ENCODE results near the gene RC3H1. TPM values are rescaled to one million over a fixed set of nuclear protein-coding genes. Genes with fewer than 3 reads are reported as not detected.

RC3H1 gene
- total RNA-seq, 1 donor = 31.8 TPM

GRCh38 chr1:174023440-174023839, 1.3 kb upstream of the RC3H1 start:
- H3K27ac ChIP-seq (ENCODE audit: low read depth, low read length) = no peak overlapping the region
- H3K9me3 ChIP-seq (ENCODE audit: low read depth, low read length) = no peaks in the 10 kb centered on the region
- H3K36me3 ChIP-seq (ENCODE audit: insufficient read depth, low read length) = no peaks in the 10 kb centered on the region
- H3K79me2 ChIP-seq (ENCODE audit: insufficient read depth, low read length) = peaks cover 36% of the 10 kb centered on the region
- no peak overlapping the region for H3K4me2 ChIP-seq (ENCODE audit: insufficient read depth, low read length)
- peaks cover 32% of the 10 kb centered on the region for H3K4me1 ChIP-seq (ENCODE audit: insufficient read depth, low read length)
- H3K27me3 ChIP-seq (ENCODE audit: insufficient read depth, low read length) = no peaks in the 10 kb centered on the region
- H4K20me1 ChIP-seq (ENCODE audit: insufficient read depth, low read length) = peaks cover 25% of the 10 kb centered on the region
- DNase-seq (ENCODE audit: insufficient read length, low spot score, missing footprints) = peak; percentile 44
- TF ChIP-seq CTCF (IDR thresholded peaks at IDR 0.05; ENCODE audit: extremely low read depth, low read depth, low read length) = no peak
- H3K4me3 ChIP-seq (ENCODE audit: insufficient read depth, low read length) = no peak overlapping the region
- H2AFZ ChIP-seq (ENCODE audit: low read length) = peak overlapping the region; percentile 97

- Histone ChIP-seq H3K79me2 (ENCODE audit: insufficient read depth, low read length) (peaks cover 41% of the 10 kb centered on the region), H3K27ac (ENCODE audit: low read depth, low read length) (peak overlapping the region; percentile 96), H3K27me3 (ENCODE audit: insufficient read depth, low read length) (no peaks in the 10 kb centered on the region), H3K4me1 (ENCODE audit: insufficient read depth, low read length) (peaks cover 32% of the 10 kb centered on the region), H3K36me3 (ENCODE audit: insufficient read depth, low read length) (no peaks in the 10 kb centered on the region), H3K4me2 (ENCODE audit: insufficient read depth, low read length) (peak overlapping the region; percentile 97), H3K4me3 (ENCODE audit: insufficient read depth, low read length) (peak overlapping the region; percentile 90), H3K9me3 (ENCODE audit: low read depth, low read length) (no peaks in the 10 kb centered on the region), H2AFZ (ENCODE audit: low read length) (peak overlapping the region; percentile 97), H4K20me1 (ENCODE audit: insufficient read depth, low read length) (peaks cover 28% of the 10 kb centered on the region)
- TF ChIP-seq CTCF (IDR thresholded peaks at IDR 0.05; ENCODE audit: extremely low read depth, low read depth, low read length) = no peak
- no peak for DNase-seq (ENCODE audit: insufficient read length, low spot score, missing footprints)
These were observed 770 bp upstream of the RC3H1 start for GRCh38 chr1:174022976-174023277.

GRCh38 chr1:174021591-174022079, 522 bp downstream of the RC3H1 start:
- peaks cover 36% of the 10 kb centered on the region for H4K20me1 ChIP-seq (ENCODE audit: insufficient read depth, low read length)
- TF ChIP-seq CTCF (IDR thresholded peaks at IDR 0.05; ENCODE audit: extremely low read depth, low read depth, low read length) = no peak
- peak overlapping the region; percentile 92 for H3K4me2 ChIP-seq (ENCODE audit: insufficient read depth, low read length)
- no peaks in the 10 kb centered on the region for H3K27me3 ChIP-seq (ENCODE audit: insufficient read depth, low read length)
- peak overlapping the region; percentile 90 for H3K4me3 ChIP-seq (ENCODE audit: insufficient read depth, low read length)
- H3K36me3 ChIP-seq (ENCODE audit: insufficient read depth, low read length) = no peaks in the 10 kb centered on the region
- H3K4me1 ChIP-seq (ENCODE audit: insufficient read depth, low read length) = peaks cover 40% of the 10 kb centered on the region
- peak overlapping the region; percentile 96 for H3K27ac ChIP-seq (ENCODE audit: low read depth, low read length)
- peak; percentile 89 for DNase-seq (ENCODE audit: insufficient read length, low spot score, missing footprints)
- H3K79me2 ChIP-seq (ENCODE audit: insufficient read depth, low read length) = peaks cover 54% of the 10 kb centered on the region
- no peaks in the 10 kb centered on the region for H3K9me3 ChIP-seq (ENCODE audit: low read depth, low read length)
- H2AFZ ChIP-seq (ENCODE audit: low read length) = peak overlapping the region; percentile 86

- H3K79me2 ChIP-seq (ENCODE audit: insufficient read depth, low read length) = peaks cover 82% of the 10 kb centered on the region
- H4K20me1 ChIP-seq (ENCODE audit: insufficient read depth, low read length) = peaks cover 52% of the 10 kb centered on the region
- H3K27ac ChIP-seq (ENCODE audit: low read depth, low read length) = no peak overlapping the region
- H3K36me3 ChIP-seq (ENCODE audit: insufficient read depth, low read length) = no peaks in the 10 kb centered on the region
- no peak overlapping the region for H3K4me2 ChIP-seq (ENCODE audit: insufficient read depth, low read length)
- no peak for DNase-seq (ENCODE audit: insufficient read length, low spot score, missing footprints)
- TF ChIP-seq CTCF (IDR thresholded peaks at IDR 0.05; ENCODE audit: extremely low read depth, low read depth, low read length) = no peak
- H3K4me1 ChIP-seq (ENCODE audit: insufficient read depth, low read length) = peaks cover 40% of the 10 kb centered on the region
- H3K27me3 ChIP-seq (ENCODE audit: insufficient read depth, low read length) = no peaks in the 10 kb centered on the region
- no peak overlapping the region for H2AFZ ChIP-seq (ENCODE audit: low read length)
- H3K9me3 ChIP-seq (ENCODE audit: low read depth, low read length) = no peaks in the 10 kb centered on the region
- H3K4me3 ChIP-seq (ENCODE audit: insufficient read depth, low read length) = no peak overlapping the region
These were observed 3.6 kb downstream of the RC3H1 start for GRCh38 chr1:174018565-174018964.

Data from osteoblast (primary cell).